Measurements from ENCODE around the gene C11orf21. TPM values are rescaled to one million over a fixed set of nuclear protein-coding genes. Genes with fewer than 3 reads are reported as not detected.

C11orf21 gene
- total RNA-seq, 4 donors from 2014 or later: 1.1 to 2.8 (median 1.2) TPM

DNA sequence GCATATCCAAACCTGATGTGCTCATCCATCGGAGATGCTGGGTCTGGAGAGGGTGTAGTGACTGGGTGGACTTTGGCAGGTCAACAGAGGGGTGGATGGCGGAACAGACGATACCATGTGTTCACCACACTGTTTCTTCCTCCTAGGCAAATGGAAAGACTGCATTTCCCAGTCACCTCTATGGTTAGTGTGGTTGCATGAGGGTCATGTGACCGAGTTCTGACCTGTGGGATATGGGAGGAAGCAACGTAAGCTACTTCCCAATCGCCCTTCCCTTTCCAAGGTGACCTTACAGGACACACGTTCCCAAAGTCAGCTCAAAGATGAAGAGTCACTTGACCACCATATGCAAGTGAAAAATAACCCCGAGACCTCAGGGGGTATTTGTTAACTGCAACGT lies 27.8 kb upstream of the C11orf21 start:
- no peak for TF ChIP-seq CTCF (IDR thresholded peaks at IDR 0.05)
- ATAC-seq (ENCODE audit: low FRiP score) (no peak), DNase-seq (ENCODE audit: low spot score) (no peak)

DNA sequence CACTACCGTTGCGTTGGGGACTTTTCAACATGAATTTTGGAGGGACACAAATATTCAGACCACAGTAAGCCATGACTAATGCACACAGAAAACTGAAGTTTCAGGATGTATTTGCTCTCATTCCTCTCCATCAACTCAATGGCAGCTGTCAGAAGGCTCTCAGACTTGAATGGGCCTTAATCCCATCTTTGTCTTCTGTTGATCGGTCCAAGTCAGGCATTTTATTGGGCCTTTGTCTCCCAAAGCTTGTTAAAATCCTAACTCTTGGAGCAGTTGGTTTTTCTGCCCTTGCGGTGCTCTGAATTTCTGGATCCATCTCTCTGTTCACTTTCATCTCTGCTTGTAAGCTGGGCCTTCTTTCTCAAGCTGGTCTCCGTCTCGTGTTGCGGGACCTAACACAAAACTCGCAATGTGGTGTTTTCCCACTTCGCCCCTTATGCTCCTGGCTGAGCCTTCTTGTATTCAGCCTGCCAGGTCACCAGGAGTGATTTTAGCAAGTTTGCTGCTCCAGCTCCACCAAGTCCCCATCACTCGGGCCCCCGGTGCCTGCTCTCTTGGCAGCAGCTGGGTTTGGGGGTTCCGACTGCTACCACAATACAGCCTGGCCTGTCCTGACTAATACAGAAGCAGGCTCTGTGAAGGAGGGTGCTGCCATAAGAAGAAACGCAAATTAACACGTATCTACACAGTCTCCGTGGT lies 27.1 kb upstream of the C11orf21 start:
- no peak for TF ChIP-seq CTCF (IDR thresholded peaks at IDR 0.05)
- no peak for ATAC-seq (ENCODE audit: low FRiP score)
- no peak for DNase-seq (ENCODE audit: low spot score)

GRCh38 chr11:2328021-2328420 lies 26.3 kb upstream of the C11orf21 start:
- no peak for DNase-seq (ENCODE audit: low spot score)
- no peak for ATAC-seq (ENCODE audit: low FRiP score)

DNA sequence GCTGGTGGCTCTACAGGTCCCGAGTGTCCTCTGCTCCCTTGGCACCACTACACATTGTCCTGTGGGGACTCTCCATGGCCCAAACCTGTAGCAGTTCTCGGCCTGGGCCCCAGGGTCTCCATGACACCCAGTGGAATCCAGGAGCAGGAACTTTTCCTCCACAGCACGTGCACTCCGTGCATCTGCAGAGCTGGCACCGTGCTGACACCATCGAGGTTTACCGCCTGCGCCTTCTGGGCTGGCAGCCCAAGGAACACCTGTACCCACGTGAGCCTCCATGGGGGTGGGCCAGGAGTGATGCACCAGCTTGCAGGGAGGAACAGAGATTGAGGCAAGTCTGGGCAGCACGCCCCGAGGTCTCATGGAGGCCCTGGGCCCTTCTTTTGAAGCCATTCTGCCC lies 25.3 kb upstream of the C11orf21 start:
- no peak for TF ChIP-seq CTCF (IDR thresholded peaks at IDR 0.05)
- ATAC-seq (ENCODE audit: low FRiP score) (no peak), DNase-seq (ENCODE audit: low spot score) (no peak)

More at GRCh38 chr11:2328021-2328420, 26.3 kb upstream of the C11orf21 start:
- TF ChIP-seq CTCF (IDR thresholded peaks at IDR 0.05): no peak

DNA sequence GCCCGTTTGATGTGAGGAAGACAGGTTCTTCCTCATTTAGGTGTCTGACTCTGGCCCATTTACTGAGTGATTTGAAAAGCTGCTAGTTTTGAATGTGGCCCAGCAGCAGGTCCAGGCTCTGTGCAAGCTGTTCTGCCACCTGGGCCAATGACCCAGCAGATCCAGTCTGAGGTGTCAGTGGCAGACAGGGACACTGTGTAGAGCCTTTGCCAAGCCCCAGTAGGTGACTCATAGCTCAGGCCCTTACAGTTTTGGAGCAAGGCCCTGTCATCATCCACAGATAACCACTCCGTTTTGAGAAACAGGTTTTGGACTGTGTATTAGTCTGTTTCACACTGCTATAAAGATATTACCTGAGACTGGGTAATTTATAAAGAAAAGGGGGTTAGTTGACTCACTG lies 24.0 kb upstream of the C11orf21 start:
- DNase-seq (ENCODE audit: low spot score): no peak
- no peak for TF ChIP-seq CTCF (IDR thresholded peaks at IDR 0.05)
- no peak for ATAC-seq (ENCODE audit: low FRiP score)

- ATAC-seq (ENCODE audit: low FRiP score): no peak
- TF ChIP-seq CTCF (IDR thresholded peaks at IDR 0.05): no peak
- no peak for DNase-seq (ENCODE audit: low spot score)
Measured at GRCh38 chr11:2325123-2325522, 23.4 kb upstream of the C11orf21 start.

- TF ChIP-seq CTCF (IDR thresholded peaks at IDR 0.05): no peak
- no peak for DNase-seq (ENCODE audit: low spot score)
- no peak for ATAC-seq (ENCODE audit: low FRiP score)
Measured at GRCh38 chr11:2321311-2321683, 19.6 kb upstream of the C11orf21 start.

All from omental fat pad (tissue), 4 donors.